ENCODE data around the gene USP16.

GRCh38 chr21:29030909-29031308, 6.4 kb downstream of the USP16 start:
- TF ChIP-seq, protein P1, sequence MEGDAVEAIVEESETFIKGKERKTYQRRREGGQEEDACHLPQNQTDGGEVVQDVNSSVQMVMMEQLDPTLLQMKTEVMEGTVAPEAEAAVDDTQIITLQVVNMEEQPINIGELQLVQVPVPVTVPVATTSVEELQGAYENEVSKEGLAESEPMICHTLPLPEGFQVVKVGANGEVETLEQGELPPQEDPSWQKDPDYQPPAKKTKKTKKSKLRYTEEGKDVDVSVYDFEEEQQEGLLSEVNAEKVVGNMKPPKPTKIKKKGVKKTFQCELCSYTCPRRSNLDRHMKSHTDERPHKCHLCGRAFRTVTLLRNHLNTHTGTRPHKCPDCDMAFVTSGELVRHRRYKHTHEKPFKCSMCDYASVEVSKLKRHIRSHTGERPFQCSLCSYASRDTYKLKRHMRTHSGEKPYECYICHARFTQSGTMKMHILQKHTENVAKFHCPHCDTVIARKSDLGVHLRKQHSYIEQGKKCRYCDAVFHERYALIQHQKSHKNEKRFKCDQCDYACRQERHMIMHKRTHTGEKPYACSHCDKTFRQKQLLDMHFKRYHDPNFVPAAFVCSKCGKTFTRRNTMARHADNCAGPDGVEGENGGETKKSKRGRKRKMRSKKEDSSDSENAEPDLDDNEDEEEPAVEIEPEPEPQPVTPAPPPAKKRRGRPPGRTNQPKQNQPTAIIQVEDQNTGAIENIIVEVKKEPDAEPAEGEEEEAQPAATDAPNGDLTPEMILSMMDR (IDR thresholded peaks at IDR 0.05; ENCODE audit: low read depth, low read length) = no peak
- no peak for TF ChIP-seq EZH2phosphoT487 (IDR thresholded peaks at IDR 0.05; ENCODE audit: low read depth)

Measured in OCI-LY3 (cell line).